GM19240 (cell line): ENCODE data around the gene ATP5MG.
"Not testable (repeated sequence)": the region's sequence is repeated elsewhere in the genome, so short reads cannot be mapped to it uniquely, and the experiment has no call there.

Source experiments
- DNase-seq: peaks from one replicate; pipeline ENCODE4 v3.0.0; 2011; ENCODE audit warnings: low spot score; ENCODE audit not compliant: insufficient read length

Gene ATP5MG

GRCh38 chr11:118401151-118401879, at the start of gene ATP5MG:
Gene ATP5MG (plus strand): TSS chr11:118401606. CDS start chr11:118401666, 60 bp downstream.
- peak; percentile 67 for DNase-seq

- no peak for DNase-seq
These were observed 48.2 kb upstream of the ATP5MG start for GRCh38 chr11:118353084-118353710.

- DNase-seq: no peak
These were observed 43.3 kb upstream of the ATP5MG start for GRCh38 chr11:118358071-118358470.

DNA sequence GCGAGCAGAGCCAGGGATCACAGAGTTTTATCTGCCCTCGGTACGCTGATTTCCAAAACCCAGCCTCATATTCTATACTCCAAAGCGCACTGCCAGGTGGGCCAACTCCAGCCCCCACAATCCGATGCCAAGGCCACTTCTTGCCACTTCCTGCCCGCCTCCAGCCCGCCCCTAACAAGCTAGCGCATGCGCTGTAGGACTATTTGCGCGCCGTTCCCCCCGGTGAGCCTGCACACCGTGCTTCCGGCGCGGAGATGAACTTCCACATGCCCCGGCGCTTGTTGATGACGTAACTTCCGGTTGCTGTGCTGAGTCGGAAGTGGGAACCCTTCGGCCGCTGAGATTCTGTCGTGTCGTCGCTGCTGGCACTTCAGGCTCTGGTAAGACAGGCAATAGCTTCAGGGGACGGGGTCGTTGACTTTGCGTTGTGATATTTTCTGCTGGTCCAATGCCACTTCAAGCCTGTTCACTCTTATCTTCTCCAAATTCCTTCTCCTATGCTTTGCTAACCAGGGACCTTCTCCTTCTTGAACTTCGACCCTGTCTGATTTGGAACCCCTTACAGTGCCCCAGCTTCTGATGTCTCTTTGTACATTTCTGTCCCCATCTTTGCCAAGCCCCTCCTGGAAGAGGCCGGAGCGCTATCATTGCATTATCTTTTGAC, 42.0 kb upstream of the ATP5MG start, which contains the start of gene UBE4A:
Gene UBE4A (plus strand): TSS at position 306 of the 664 bp plus-strand sequence. CDS start 5,481 bp downstream, outside the sequence.
- peak; percentile 73 for DNase-seq

- DNase-seq: no peak
These were observed 36.3 kb upstream of the ATP5MG start for GRCh38 chr11:118364956-118365615.

DNA sequence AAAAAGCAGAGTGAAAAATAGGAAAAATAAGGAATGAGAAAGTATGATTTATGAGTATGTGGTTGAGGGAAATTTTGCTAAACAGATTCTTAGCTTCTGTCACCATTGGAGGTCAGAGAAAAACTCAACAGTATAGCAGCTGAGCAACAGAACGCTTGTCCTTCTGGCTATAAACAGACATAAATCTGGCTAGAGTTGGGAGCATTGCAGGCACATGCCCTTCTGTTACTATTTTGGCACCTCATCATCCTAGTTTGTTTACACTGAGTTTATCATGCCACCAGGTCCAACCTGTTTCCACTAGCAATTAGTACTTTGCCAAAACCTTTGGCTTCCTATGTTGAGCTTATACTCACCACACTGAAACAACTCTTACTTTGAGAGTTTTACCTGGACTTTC, 35.1 kb upstream of the ATP5MG start:
- no peak for DNase-seq

DNA sequence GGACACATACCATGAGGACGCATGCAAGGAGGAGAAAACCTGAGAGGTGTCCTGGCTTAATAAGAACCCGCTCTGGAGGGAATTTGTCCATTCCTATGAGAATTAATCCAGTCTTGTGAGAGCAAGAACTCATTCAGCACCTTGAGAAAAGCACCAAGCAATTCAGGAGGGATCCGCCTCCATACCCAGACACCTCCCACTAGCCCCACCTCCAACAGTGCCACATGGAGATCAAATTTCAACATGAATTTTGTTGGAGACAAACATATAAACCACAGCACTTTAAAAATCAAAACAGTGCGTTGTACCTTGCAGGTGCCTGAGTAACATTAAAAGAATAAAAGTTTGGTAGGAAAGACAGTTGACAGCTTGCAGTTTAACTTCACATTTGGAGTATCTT, 30.6 kb upstream of the ATP5MG start:
- no peak for DNase-seq

GRCh38 chr11:118373263-118373662, 28.1 kb upstream of the ATP5MG start:
- DNase-seq: no peak

- no peak for DNase-seq
These were observed 27.5 kb upstream of the ATP5MG start for GRCh38 chr11:118373871-118374270.

GRCh38 chr11:118374729-118375128, 26.7 kb upstream of the ATP5MG start:
- DNase-seq: no peak

DNA sequence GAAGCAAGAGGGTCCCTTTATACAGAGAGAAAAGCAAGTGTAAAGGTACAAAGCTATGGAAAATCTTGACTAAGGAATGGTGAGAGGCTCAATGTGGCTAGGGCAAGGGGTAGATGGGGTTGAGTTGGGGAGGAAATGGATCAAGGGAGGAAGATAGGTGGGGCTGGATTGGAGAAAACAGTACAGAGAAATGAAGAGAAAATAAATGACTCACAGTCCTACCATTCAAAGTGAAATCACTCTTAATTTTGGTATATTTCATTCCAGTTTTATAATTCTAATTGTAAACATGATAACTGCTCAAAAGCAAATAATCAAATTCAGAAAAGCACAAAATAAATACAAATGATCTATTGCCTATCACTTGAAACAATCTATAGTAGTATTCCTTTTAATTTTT, 25.4 kb upstream of the ATP5MG start:
- DNase-seq: no peak

DNA sequence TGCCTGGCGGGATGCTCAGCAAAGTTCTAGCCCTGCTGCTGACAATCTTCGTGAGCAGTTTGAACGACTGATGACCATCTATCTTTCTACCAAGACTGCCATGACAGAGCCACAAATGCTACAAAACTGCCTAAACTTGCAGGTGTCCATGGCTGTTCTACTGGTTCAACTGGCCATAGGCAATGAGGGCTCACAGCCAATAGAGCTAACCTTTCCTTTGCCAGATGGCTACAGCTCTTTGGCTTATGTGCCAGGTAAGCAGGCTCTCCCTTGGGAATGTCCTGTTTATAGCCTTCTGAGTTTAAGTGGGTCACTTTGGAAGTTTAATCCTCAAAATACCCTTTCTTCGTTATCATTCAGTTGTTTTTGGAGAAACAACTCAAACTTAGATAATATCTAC, 21.9 kb upstream of the ATP5MG start:
- no peak for DNase-seq

DNA sequence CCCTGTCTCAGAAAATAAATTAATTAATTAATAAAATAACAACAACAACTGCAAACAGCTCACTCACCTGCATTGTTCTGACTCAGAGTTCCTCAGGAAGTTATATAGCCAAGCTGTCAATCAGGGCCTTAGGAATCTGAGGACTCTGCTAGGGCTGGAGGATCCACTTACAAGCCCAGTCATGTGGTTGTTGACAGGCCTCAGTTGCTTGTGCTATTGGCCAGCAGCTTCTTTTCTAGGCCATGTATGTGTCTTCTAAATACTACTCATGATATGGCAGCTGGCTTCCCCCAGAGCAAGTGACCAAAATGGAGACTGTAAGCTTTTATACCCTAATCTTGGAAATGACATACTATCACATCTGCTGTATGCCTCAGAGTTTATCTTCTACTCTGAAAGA, 20.8 kb upstream of the ATP5MG start:
- DNase-seq: no peak

DNA sequence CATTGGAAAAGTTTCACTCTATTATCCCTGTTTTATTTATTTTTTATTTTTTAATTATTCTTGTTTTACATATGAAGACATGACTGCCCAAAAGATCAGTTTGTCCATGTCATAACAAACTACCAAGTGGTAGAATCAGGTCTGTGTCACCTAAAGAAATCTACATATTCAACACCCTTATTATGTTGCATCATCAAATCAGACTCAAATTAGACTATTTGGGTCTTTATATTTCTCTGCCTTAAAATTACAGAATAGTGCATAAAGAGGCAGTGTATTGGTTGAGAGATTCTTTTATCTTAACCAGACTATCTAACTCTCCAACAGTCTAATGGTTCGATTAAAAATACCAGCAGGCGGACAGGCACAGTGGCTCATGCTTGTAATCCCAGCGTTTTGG, 18.5 kb upstream of the ATP5MG start:
- no peak for DNase-seq

- no peak for DNase-seq
These were observed 17.7 kb upstream of the ATP5MG start for GRCh38 chr11:118383657-118384056.

- DNase-seq: no peak
These were observed 5.3 kb upstream of the ATP5MG start for GRCh38 chr11:118396097-118396501.

DNA sequence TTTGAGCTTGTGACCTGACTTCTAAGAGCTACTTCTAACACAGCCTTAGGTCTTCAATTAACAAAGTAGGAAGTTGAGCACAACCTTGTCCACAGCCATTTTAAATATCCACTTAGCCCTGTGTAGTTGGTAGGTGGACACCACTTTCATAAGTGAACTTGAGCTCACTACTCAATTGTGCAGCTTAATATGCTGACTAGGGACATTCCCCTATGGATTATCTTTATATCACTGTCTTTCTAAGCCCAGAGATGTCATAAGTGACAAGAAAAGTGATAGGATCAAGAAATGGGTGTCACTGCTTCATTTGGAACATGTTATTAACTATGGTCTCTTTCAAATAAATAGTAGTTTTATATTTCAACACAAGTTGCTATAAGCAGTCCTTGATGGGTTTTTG, 4.0 kb upstream of the ATP5MG start:
- no peak for DNase-seq

DNA sequence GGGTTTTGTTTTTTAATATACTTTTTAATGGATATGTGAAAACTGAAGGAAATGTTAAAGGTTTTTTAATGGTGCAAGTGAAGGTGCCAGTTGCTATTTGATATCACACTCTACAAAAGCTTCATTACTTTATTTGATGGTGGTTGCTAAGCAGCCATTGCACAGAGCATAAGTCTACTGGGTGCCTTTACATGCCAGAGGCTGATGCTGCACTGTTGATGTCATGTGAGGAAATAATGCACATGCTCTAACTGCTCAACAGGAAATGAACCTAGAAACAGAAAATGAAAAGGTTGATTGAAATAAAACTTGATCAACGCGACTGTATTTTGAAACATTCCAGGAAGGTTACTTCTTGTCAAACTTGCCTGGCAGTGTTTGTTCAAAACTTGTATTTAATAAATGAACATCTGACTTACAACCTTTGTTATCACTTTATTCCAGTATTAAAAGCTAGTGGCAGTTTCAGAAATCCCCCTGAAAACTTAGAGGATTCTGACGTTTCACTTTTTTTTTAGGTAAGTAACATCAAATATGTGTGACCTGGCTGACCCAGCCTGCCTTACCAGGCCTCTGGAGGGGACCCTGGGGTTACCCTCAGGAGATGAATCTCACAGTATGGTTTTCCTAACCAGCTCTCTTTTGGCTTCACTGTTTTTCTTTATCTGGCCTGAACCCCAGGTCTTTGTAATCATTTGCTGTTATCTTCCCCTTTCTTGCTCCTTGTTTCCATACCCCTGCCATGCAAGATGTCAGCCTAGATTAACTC, 2.4 kb upstream of the ATP5MG start:
- no peak for DNase-seq

- DNase-seq: no peak
These were observed 629 bp downstream of the ATP5MG start for GRCh38 chr11:118401880-118402590.

GRCh38 chr11:118402594-118402993, 1.2 kb downstream of the ATP5MG start:
- DNase-seq: not testable (repeated sequence)
